ENCODE measurements around the gene TBL1XR1.

DNA sequence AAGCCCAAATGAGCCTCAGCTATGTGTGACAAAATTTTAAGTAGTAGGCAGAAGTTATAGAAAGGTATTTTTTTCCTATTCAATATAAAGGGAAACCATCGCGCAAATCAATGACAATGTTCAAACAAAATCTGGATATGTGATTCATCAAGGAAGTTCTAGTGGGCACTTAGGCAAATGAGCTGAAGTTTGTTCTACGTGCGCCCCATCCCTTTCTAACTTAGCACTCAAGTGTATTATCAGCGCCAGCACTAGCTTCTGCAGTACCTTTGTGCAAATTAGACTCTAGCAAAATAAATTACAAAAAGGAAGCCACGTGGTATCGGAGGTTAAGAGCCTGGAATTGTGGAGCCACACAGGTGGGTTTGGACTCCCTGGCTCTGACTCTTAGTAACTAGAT lies 91.1 kb downstream of the TBL1XR1 start:
- TF ChIP-seq POLR2A (IDR thresholded peaks at IDR 0.05; ENCODE audit: low read length) (no peak), GATA1 (IDR thresholded peaks at IDR 0.05; ENCODE audit: low read depth, low read length) (no peak)
